ENCODE data around the gene HSPBP1.
A peak's percentile ranks its signal among the peaks of the same experiment; 100 is the strongest.

Gene HSPBP1

GRCh38 chr19:55250262-55251036 lies 29.5 kb downstream of the HSPBP1 start:
- no peak for TF ChIP-seq CTCF (IDR thresholded peaks at IDR 0.05; ENCODE audit: low read length, missing control alignments)

GRCh38 chr19:55249841-55250240 lies 30.1 kb downstream of the HSPBP1 start:
- TF ChIP-seq CTCF (IDR thresholded peaks at IDR 0.05; ENCODE audit: low read length, missing control alignments) = no peak
- no peak for DNase-seq (ENCODE audit: low read depth)
- no peak overlapping the region for H3K4me3 ChIP-seq (replicated peaks; ENCODE audit: low read depth, low read length)

More at GRCh38 chr19:55250262-55251036, 29.5 kb downstream of the HSPBP1 start:
- H3K4me3 ChIP-seq (replicated peaks; ENCODE audit: low read depth, low read length) = no peak overlapping the region
- no peak for DNase-seq (ENCODE audit: low read depth)

GRCh38 chr19:55248704-55249103 lies 31.2 kb downstream of the HSPBP1 start:
- H3K4me3 ChIP-seq (replicated peaks; ENCODE audit: low read depth, low read length) = no peak overlapping the region
- no peak for DNase-seq (ENCODE audit: low read depth)
- no peak for TF ChIP-seq CTCF (IDR thresholded peaks at IDR 0.05; ENCODE audit: low read length, missing control alignments)

GRCh38 chr19:55248166-55248675 lies 31.7 kb downstream of the HSPBP1 start:
- no peak for TF ChIP-seq CTCF (IDR thresholded peaks at IDR 0.05; ENCODE audit: low read length, missing control alignments)
- DNase-seq (ENCODE audit: low read depth) = no peak
- no peak overlapping the region for H3K4me3 ChIP-seq (replicated peaks; ENCODE audit: low read depth, low read length)

GRCh38 chr19:55247621-55248099 lies 32.2 kb downstream of the HSPBP1 start:
- no peak for TF ChIP-seq CTCF (IDR thresholded peaks at IDR 0.05; ENCODE audit: low read length, missing control alignments)
- peak; percentile 76 for DNase-seq (ENCODE audit: low read depth)

GRCh38 chr19:55246462-55247451 lies 33.2 kb downstream of the HSPBP1 start:
- TF ChIP-seq CTCF (IDR thresholded peaks at IDR 0.05; ENCODE audit: low read length, missing control alignments) = no peak
- DNase-seq (ENCODE audit: low read depth) = no peak
- no peak overlapping the region for H3K4me3 ChIP-seq (replicated peaks; ENCODE audit: low read depth, low read length)

More at GRCh38 chr19:55247621-55248099, 32.2 kb downstream of the HSPBP1 start:
- no peak overlapping the region for H3K4me3 ChIP-seq (replicated peaks; ENCODE audit: low read depth, low read length)

Data from fibroblast of pulmonary artery (primary cell).